ENCODE results near the gene SND1.
A peak's percentile ranks its signal among the peaks of the same experiment; 100 is the strongest.

Gene SND1

GRCh38 chr7:127678337-127678736, 26.3 kb downstream of the SND1 start:
- no peak for DNase-seq (ENCODE audit: low read depth)
- H3K4me3 ChIP-seq (ENCODE audit: low read depth, low read length), result no peak overlapping the region

GRCh38 chr7:127678947-127679346, 27.0 kb downstream of the SND1 start:
- no peak for DNase-seq (ENCODE audit: low read depth)

GRCh38 chr7:127680983-127681382, 29.0 kb downstream of the SND1 start:
- no peak for DNase-seq (ENCODE audit: low read depth)
- no peak overlapping the region for H3K4me3 ChIP-seq (ENCODE audit: low read depth, low read length)

More at GRCh38 chr7:127678947-127679346, 27.0 kb downstream of the SND1 start:
- H3K4me3 ChIP-seq (ENCODE audit: low read depth, low read length), result no peak overlapping the region

GRCh38 chr7:127682140-127682539, 30.1 kb downstream of the SND1 start:
- no peak for DNase-seq (ENCODE audit: low read depth)
- H3K4me3 ChIP-seq (ENCODE audit: low read depth, low read length), result no peak overlapping the region

- peak; percentile 60 for DNase-seq (ENCODE audit: low read depth)
- H3K4me3 ChIP-seq (ENCODE audit: low read depth, low read length), result no peak overlapping the region
These were observed 32.0 kb downstream of the SND1 start for GRCh38 chr7:127683776-127684681.

- DNase-seq (ENCODE audit: low read depth), result no peak
- no peak overlapping the region for H3K4me3 ChIP-seq (ENCODE audit: low read depth, low read length)
These were observed 37.3 kb downstream of the SND1 start for GRCh38 chr7:127689194-127689772.

- DNase-seq (ENCODE audit: low read depth), result no peak
These were observed 38.3 kb downstream of the SND1 start for GRCh38 chr7:127690337-127690736.

GRCh38 chr7:127690806-127691205, 38.8 kb downstream of the SND1 start:
- no peak overlapping the region for H3K4me3 ChIP-seq (ENCODE audit: low read depth, low read length)
- no peak for DNase-seq (ENCODE audit: low read depth)

More at GRCh38 chr7:127690337-127690736, 38.3 kb downstream of the SND1 start:
- no peak overlapping the region for H3K4me3 ChIP-seq (ENCODE audit: low read depth, low read length)

- H3K4me3 ChIP-seq (ENCODE audit: low read depth, low read length), result no peak overlapping the region
- DNase-seq (ENCODE audit: low read depth), result no peak
These were observed 40.2 kb downstream of the SND1 start for GRCh38 chr7:127692200-127692599.

- no peak overlapping the region for H3K4me3 ChIP-seq (ENCODE audit: low read depth, low read length)
- DNase-seq (ENCODE audit: low read depth), result no peak
These were observed 47.9 kb downstream of the SND1 start for GRCh38 chr7:127699853-127700252.

- no peak for DNase-seq (ENCODE audit: low read depth)
- no peak overlapping the region for H3K4me3 ChIP-seq (ENCODE audit: low read depth, low read length)
These were observed 50.2 kb downstream of the SND1 start for GRCh38 chr7:127702052-127702652.

GRCh38 chr7:127702938-127703337, 50.9 kb downstream of the SND1 start:
- no peak for DNase-seq (ENCODE audit: low read depth)
- no peak overlapping the region for H3K4me3 ChIP-seq (ENCODE audit: low read depth, low read length)

GRCh38 chr7:127704211-127704610, 52.2 kb downstream of the SND1 start:
- no peak overlapping the region for H3K4me3 ChIP-seq (ENCODE audit: low read depth, low read length)
- no peak for DNase-seq (ENCODE audit: low read depth)

- no peak for DNase-seq (ENCODE audit: low read depth)
- no peak overlapping the region for H3K4me3 ChIP-seq (ENCODE audit: low read depth, low read length)
These were observed 53.5 kb downstream of the SND1 start for GRCh38 chr7:127705461-127705959.

- no peak for DNase-seq (ENCODE audit: low read depth)
- H3K4me3 ChIP-seq (ENCODE audit: low read depth, low read length), result no peak overlapping the region
These were observed 54.8 kb downstream of the SND1 start for GRCh38 chr7:127706766-127707165.

- DNase-seq (ENCODE audit: low read depth), result no peak
- H3K4me3 ChIP-seq (ENCODE audit: low read depth, low read length), result no peak overlapping the region
These were observed 56.2 kb downstream of the SND1 start for GRCh38 chr7:127708201-127708600.

GRCh38 chr7:127708788-127709187, 56.8 kb downstream of the SND1 start:
- H3K4me3 ChIP-seq (ENCODE audit: low read depth, low read length), result no peak overlapping the region
- DNase-seq (ENCODE audit: low read depth), result peak; percentile 45

- DNase-seq (ENCODE audit: low read depth), result no peak
- H3K4me3 ChIP-seq (ENCODE audit: low read depth, low read length), result no peak overlapping the region
These were observed 58.6 kb downstream of the SND1 start for GRCh38 chr7:127710635-127711034.

- no peak for DNase-seq (ENCODE audit: low read depth)
- no peak overlapping the region for H3K4me3 ChIP-seq (ENCODE audit: low read depth, low read length)
These were observed 59.9 kb downstream of the SND1 start for GRCh38 chr7:127711872-127712271.

- H3K4me3 ChIP-seq (ENCODE audit: low read depth, low read length), result no peak overlapping the region
- DNase-seq (ENCODE audit: low read depth), result no peak
These were observed 61.0 kb downstream of the SND1 start for GRCh38 chr7:127713006-127713405.
